Right renal cortex interstitium (tissue), 3 donors: ENCODE measurements around the gene POMT2. TPM values are rescaled to one million over a fixed set of nuclear protein-coding genes. Genes with fewer than 3 reads are reported as not detected.
"Not testable (repeated sequence)": the region's sequence is repeated elsewhere in the genome, so short reads cannot be mapped to it uniquely, and the experiment has no call there.

Source experiments
- DNase-seq, 3 donors: peaks; one replicate each; pipeline ENCODE4 v3.0.0-alpha.2; 2013; ENCODE audit warnings: low read depth in 3 of 3, low spot score in 2 of 3
- polyA plus RNA-seq, 3 donors: library from polyadenylated mRNA; unstranded; fragments of 120-200 nt; gene quantifications; one replicate each; pipeline ENCODE4 v1.2.1, GENCODE V29; 2013; ENCODE audit not compliant: insufficient read length in 3 of 3

POMT2 gene
- polyA plus RNA-seq, 3 donors, result 38.6 to 39.9 (median 39.1) TPM

- no peak for DNase-seq
Observed at GRCh38 chr14:77324816-77325745, 4.4 kb upstream of the POMT2 start.

DNA sequence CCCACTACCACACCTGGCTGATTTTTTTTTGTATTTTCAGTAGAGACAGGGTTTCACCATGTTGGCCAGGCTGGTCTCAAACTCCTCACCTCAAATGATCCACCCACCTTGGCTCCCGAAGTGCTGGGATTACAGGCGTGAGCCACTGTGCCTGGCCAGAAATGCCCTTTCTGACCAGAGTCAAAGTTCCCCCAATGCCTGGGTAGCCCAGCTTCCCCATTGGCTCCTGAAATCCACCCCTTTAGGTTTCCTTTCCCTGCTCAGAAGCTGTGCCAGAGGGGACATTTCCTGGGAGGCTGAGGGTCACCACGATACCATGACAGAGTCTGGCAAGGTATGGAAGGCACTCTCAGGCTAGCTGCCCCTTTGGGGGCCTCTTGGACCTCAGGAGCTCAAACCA is 3.6 kb upstream of the POMT2 start:
- DNase-seq, result no peak

DNA sequence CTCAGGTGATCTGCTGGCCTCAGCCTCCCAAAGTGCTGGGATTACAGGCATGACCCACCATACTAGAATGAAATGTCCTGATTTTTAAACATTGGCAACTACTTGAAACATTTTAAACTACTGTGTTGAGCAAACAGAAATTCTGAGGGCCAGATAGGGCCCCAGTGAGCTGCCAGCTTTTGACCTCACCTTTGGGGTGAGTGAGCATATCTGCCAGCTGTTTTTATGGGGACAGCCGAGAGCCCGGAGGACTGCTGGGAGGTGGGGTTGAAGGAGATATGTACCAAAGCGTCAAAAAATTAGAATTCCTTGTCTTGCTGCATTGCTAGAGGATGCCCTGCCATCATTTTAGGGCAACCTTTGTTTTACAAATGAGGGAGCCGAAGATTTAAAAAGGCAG is 2.9 kb upstream of the POMT2 start:
- no peak for DNase-seq

DNA sequence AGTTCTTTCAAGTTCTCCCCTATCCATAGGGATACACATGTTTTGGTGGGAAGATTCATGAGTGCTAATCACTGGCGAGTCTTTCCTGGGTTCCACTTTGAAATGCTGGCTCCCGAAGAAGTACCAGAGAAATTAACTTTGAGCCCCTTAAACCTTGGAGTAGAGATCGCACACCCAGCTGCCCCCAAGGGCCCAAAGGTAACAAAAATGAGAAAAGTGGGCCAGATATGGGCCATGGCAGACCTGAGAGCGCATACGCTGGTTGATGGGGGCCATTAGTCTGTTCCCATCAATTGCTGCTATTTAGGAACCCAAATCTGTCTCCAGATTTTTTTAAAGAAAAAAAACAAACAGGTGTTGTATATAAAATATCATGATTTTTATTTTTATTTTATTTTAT is 2.3 kb upstream of the POMT2 start:
- DNase-seq, result no peak

DNA sequence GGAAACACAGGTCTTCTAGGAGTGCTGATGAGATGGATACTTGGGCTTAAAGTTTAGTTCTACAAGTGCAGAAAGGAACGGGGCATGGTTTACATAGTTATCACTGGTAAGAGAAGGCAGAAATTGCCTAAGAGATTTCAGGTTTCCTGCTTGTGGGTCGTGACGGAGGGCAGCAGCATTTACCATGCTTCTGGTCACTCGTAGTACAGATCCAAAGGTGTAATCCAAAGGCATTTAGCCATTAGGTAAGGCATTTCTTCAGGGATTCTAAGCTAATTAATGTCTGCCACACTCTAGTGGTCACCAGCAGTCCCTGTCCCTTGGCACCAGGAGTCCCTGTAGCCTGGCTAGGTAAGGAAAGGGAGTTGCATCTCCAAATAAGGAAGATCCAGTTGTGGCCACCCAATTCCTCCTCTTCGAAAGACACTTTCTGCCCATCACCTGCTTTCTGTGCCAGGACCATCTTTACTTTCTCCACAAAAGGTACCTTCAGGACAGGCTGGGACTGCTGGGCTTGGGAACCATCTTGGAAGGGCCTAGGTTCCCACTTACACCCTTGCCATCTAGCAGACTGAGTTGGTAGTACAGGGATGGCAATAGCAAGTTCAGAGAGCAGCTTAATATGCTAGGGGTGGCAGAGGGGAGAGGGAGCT is 1.7 kb upstream of the POMT2 start:
- DNase-seq, result no peak

DNA sequence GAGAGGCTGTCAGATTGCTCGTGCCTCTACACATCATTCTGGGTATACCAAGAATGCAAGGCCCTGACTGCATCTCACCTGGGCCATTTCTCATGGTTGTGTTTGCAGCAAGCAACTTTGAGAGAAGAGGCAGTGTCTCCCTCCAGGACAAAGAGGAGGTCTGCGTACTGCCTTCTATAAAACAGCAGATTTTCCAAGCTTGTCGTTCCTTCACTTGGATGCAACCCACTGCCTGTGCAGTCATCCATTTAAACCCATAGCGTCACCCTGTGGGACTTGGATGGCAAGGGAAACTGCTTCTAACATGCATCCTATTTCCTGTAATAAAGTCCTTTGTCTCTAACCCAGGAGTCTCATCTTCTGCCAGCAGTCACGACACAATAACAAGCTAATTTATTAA is 1.3 kb downstream of the POMT2 start:
- DNase-seq, result no peak

DNA sequence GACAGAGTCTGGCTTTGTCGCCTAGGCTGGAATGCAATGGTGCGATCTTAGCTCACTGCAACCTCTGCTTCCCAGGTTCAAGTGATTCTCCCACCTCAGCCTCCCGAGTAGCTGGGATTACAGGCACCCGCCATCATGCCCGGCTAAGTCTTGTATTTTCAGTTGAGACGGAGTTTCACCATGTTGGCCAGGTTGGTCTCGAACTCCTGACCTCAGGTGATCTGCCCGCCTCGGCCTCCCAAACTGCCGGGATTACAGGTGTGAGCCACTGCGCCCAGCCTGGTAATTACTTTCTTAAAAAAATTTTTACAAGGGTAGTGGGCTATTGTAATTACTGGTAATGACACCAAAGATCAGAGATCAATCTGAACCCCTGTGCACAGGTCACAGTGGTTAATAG is 1.9 kb downstream of the POMT2 start:
- DNase-seq, result not testable (repeated sequence)

DNA sequence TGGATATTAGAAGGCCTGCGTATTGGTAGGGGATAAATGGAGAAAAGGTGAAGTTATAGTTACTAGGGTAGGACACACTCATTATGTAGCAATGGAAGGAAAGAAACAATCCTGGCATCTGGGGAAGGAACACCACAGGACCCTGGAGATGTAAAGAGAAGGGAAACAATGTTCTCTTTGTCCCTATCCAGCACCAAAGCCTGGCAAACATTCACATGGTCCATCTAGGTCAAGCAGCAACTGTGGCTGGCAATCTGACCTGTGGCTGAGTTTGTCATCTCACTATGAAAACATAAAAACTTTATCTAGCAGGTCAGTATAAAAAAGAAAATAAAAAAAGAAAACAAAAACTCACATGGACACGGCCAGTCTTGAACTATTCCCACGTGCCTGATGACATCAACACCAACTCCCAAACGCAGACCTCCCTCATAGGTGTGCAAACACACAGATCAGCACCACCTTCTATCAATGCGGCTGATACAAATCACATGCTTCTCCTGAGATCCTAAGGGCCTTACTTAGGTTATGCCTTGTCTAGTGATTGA is 2.6 kb downstream of the POMT2 start:
- no peak for DNase-seq

GRCh38 chr14:77316872-77317301 is 3.8 kb downstream of the POMT2 start:
- DNase-seq, result no peak

DNA sequence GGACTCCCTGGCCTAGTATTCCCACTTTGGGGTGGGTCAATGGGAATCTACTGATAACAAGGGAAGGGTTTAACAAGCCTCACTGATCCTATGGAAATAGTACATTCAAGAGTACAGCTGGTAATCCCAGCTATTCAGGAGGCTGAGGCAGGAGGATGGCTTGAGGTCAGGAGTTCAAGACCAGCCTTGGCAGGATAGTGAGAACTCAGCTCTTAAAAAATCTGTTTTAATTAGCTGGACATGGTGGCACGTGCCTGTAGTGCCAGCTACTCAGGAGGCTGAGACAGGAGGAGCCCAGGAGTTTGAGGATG is 4.5 kb downstream of the POMT2 start:
- no peak for DNase-seq

DNA sequence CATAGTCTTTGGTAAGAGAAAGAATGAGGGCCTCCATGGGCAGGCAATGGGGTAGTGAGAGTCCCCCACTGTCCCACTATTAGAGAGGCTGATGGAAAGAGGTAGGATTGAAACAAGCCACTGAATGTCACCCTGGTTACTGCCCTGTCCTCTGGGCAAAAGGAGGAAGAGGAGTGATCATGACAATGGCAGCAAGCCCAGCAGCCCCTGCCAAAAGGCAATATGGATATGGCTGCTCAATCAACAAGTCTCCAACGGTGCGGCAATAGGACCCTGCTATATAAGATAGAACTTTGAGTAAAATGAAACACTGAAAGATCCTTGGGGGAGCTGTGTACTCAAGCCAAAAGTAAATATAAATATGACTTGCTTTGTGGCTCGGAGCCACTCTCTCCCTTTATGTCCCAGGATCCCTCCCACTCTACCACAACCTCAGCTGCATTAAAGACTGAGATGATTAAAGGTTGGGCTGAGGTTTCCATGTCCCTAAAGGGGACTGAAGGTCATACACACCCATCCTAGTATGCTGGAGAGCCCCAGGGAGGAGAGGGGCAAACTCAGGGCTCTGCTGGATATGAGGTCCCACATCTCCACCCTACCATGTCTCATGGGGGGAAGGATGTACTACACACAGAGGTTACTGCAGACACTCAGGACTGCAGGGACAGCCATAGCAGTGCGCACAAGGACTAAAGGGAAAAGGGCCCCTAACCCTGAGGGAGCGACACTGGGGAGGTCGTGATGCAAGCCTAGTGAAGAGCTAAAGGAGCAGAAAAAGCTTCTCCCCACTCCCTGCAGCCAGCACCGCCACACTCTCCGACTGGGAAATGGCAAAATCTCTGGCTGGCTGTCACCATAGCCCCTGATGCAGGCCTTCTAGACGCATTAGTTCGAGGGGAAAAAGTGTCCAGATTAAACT is 5.9 kb downstream of the POMT2 start:
- DNase-seq, result no peak

GRCh38 chr14:77314043-77314442 is 6.6 kb downstream of the POMT2 start:
- DNase-seq, result no peak

DNA sequence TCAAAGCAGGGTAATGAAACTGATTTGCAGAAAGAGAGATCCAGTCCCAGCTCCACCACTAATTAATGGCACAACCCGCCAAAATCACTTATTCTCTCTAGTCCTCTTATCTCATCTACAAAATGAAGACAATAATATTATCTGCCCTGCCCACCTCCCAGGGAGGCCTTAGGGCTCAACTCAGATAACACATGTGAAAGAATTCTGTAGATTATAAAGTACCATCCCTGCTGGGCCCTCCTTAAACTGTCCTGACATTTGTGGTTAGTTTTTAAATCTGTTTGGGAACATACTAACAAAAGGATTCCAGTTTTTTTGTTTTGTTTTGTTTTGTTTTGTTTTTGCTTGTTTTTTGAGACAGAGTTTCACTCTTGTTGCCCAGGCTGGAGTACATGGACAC is 7.3 kb downstream of the POMT2 start:
- no peak for DNase-seq

- no peak for DNase-seq
Observed at GRCh38 chr14:77311217-77311616, 9.5 kb downstream of the POMT2 start.

DNA sequence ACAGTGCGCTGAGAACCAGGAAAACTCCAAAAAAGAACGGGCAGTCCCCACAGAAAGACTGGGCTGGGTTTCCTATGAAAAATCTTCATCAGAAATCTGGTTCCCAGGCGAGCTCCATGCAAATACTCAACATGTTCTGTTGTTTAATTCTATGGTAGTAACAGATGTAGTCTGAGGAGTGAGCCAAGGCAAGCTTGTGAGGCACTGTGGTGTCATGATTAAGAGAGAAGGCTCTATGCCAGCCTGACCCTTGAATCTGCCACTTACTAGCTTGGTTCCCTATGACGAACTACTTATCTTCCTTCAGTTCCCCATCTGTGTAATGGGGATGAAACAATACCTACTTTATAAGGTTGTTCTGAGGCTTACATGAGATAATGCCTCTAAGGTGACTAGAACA is 10.7 kb downstream of the POMT2 start:
- DNase-seq, result no peak

DNA sequence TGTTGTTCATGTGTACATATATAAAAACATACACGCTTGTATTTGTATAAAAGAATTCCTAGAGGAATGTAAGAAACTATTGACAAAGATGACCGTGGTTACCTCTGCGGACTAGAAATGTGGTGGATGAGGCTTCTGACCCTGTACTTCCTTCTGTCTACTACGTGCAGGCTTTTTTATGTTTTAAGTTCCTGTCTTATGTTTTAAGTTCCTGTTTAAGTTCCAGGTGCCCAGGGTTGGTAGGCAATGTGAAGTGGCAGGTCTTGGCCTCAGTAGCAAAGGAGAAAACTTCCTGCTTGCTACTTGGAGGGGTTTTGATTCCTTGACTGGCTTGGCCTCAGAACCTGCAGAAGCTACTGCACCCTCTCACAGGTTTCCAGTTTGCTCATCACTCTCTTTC is 11.6 kb downstream of the POMT2 start:
- DNase-seq, result no peak

DNA sequence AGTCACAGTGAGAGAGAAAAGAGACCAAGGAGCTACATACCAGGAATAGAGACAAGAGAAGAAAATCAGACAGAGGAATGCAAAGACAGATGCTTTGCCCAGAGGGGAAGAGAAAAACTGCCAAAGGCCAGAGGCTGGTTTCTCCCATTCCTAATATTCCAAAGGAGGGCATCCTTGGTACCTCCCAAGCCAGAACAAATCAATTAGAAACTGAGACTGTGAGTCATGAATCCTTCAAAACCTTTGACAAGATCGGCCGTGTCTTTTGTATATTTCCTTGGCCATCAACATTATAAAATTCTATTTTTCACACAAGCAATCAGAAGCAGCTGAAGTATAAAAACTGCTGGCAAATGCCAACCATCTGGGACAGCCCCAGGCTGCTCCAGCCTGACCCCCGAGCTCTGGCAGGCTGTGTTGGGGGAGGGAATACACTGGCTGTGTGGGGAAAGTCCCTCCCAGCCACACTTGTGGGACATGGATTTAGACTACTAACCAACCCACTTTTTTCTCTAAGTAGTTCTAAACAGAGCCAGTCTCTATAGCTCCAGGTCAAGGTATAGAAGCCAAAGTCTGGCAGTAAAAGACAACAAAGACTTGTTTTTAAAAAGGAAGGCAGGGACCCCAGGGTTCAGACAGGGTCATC is 13.7 kb downstream of the POMT2 start:
- DNase-seq, result no peak

- no peak for DNase-seq
Observed at GRCh38 chr14:77306416-77306815, 14.3 kb downstream of the POMT2 start.

DNA sequence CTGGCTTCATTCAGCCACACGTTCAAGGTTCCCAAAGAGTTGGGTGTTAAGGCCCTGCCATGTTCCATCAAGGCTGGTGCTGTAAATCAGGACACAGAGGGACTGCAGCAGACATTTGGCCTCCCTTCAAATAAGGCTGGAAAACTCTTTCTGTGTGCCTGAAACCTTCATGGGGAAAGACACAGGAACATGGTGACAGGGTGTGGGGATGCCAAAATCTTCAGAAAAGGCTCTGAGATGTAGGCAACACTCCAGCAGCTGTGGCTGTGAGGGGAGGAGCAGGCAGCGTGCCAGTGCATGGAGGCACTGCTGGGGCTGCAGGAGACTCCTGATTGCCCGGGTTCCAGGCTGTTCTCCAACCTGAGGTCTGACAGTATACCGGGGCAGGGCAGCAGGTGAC is 15.0 kb downstream of the POMT2 start:
- no peak for DNase-seq

GRCh38 chr14:77303417-77304156 is 17.1 kb downstream of the POMT2 start:
- no peak for DNase-seq
